ENCODE results near the gene ARHGDIA.
A peak's percentile ranks its signal among the peaks of the same experiment; 100 is the strongest.
"Not testable (repeated sequence)": the region's sequence is repeated elsewhere in the genome, so short reads cannot be mapped to it uniquely, and the experiment has no call there.

Gene ARHGDIA

GRCh38 chr17:81842725-81843504 lies 28.2 kb downstream of the ARHGDIA start:
- no peaks in the 10 kb centered on the region for H3K27me3 ChIP-seq (ENCODE audit: control insufficient read depth in 1 of 2, insufficient read depth in 2 of 2, low read length in 2 of 2)
- no peak overlapping the region for H3K9ac ChIP-seq (ENCODE audit: low read length)
- H3K36me3 ChIP-seq (ENCODE audit: insufficient read depth, low read length) = peaks cover 51% of the 10 kb centered on the region
- no peak overlapping the region for H3K27ac ChIP-seq (ENCODE audit: low read depth, low read length)
- H3K4me3 ChIP-seq (ENCODE audit: low read depth in 1 of 2, low read length in 2 of 2) = no peak overlapping the region
- H3K9me3 ChIP-seq (ENCODE audit: low read length) = no peaks in the 10 kb centered on the region
- no peaks in the 10 kb centered on the region for H3K4me1 ChIP-seq (ENCODE audit: insufficient read depth, low read length)

- H3K9me3 ChIP-seq (ENCODE audit: low read length) = no peaks in the 10 kb centered on the region
- no peaks in the 10 kb centered on the region for H3K27me3 ChIP-seq (ENCODE audit: control insufficient read depth in 1 of 2, insufficient read depth in 2 of 2, low read length in 2 of 2)
- H3K9ac ChIP-seq (ENCODE audit: low read length) = no peak overlapping the region
- peaks cover 50% of the 10 kb centered on the region for H3K36me3 ChIP-seq (ENCODE audit: insufficient read depth, low read length)
- no peaks in the 10 kb centered on the region for H3K4me1 ChIP-seq (ENCODE audit: insufficient read depth, low read length)
- H3K4me3 ChIP-seq (ENCODE audit: low read depth in 1 of 2, low read length in 2 of 2) = no peak overlapping the region
- no peak overlapping the region for H3K27ac ChIP-seq (ENCODE audit: low read depth, low read length)
Measured at GRCh38 chr17:81842378-81842724, 28.8 kb downstream of the ARHGDIA start.

GRCh38 chr17:81841866-81842265 lies 29.3 kb downstream of the ARHGDIA start:
- no peak overlapping the region for H3K4me3 ChIP-seq (ENCODE audit: low read depth in 1 of 2, low read length in 2 of 2)
- no peaks in the 10 kb centered on the region for H3K4me1 ChIP-seq (ENCODE audit: insufficient read depth, low read length)
- H3K36me3 ChIP-seq (ENCODE audit: insufficient read depth, low read length) = peaks cover 45% of the 10 kb centered on the region

GRCh38 chr17:81840826-81841778 lies 30.0 kb downstream of the ARHGDIA start:
- H3K9me3 ChIP-seq (ENCODE audit: low read length) = no peaks in the 10 kb centered on the region
- no peaks in the 10 kb centered on the region for H3K4me1 ChIP-seq (ENCODE audit: insufficient read depth, low read length)
- H3K4me3 ChIP-seq (ENCODE audit: low read depth in 1 of 2, low read length in 2 of 2) = no peak overlapping the region
- H3K9ac ChIP-seq (ENCODE audit: low read length) = no peak overlapping the region
- peaks cover 37% of the 10 kb centered on the region for H3K36me3 ChIP-seq (ENCODE audit: insufficient read depth, low read length)
- no peak overlapping the region for H3K27ac ChIP-seq (ENCODE audit: low read depth, low read length)
- H3K27me3 ChIP-seq (ENCODE audit: control insufficient read depth in 1 of 2, insufficient read depth in 2 of 2, low read length in 2 of 2) = no peaks in the 10 kb centered on the region

More at GRCh38 chr17:81841866-81842265, 29.3 kb downstream of the ARHGDIA start:
- no peaks in the 10 kb centered on the region for H3K27me3 ChIP-seq (ENCODE audit: control insufficient read depth in 1 of 2, insufficient read depth in 2 of 2, low read length in 2 of 2)
- H3K27ac ChIP-seq (ENCODE audit: low read depth, low read length) = no peak overlapping the region
- no peaks in the 10 kb centered on the region for H3K9me3 ChIP-seq (ENCODE audit: low read length)
- H3K9ac ChIP-seq (ENCODE audit: low read length) = no peak overlapping the region

GRCh38 chr17:81840059-81840458 lies 31.1 kb downstream of the ARHGDIA start:
- not testable (repeated sequence) for H3K4me3 ChIP-seq (ENCODE audit: low read depth in 1 of 2, low read length in 2 of 2); H3K27ac ChIP-seq (ENCODE audit: low read depth, low read length); H3K9me3 ChIP-seq (ENCODE audit: low read length); H3K9ac ChIP-seq (ENCODE audit: low read length); H3K4me1 ChIP-seq (ENCODE audit: insufficient read depth, low read length); H3K27me3 ChIP-seq (ENCODE audit: control insufficient read depth in 1 of 2, insufficient read depth in 2 of 2, low read length in 2 of 2)
- H3K36me3 ChIP-seq (ENCODE audit: insufficient read depth, low read length) = peaks cover 27% of the 10 kb centered on the region

- Histone ChIP-seq H3K4me3 (ENCODE audit: low read depth in 1 of 2, low read length in 2 of 2) (no peak overlapping the region), H3K4me1 (ENCODE audit: insufficient read depth, low read length) (no peaks in the 10 kb centered on the region), H3K36me3 (ENCODE audit: insufficient read depth, low read length) (peaks cover 19% of the 10 kb centered on the region), H3K9me3 (ENCODE audit: low read length) (no peaks in the 10 kb centered on the region), H3K27me3 (ENCODE audit: control insufficient read depth in 1 of 2, insufficient read depth in 2 of 2, low read length in 2 of 2) (no peaks in the 10 kb centered on the region), H3K27ac (ENCODE audit: low read depth, low read length) (no peak overlapping the region), H3K9ac (ENCODE audit: low read length) (no peak overlapping the region)
Measured at GRCh38 chr17:81839301-81839700, 31.8 kb downstream of the ARHGDIA start.

GRCh38 chr17:81838753-81839255 lies 32.3 kb downstream of the ARHGDIA start:
- H3K4me1 ChIP-seq (ENCODE audit: insufficient read depth, low read length) = peaks cover 4% of the 10 kb centered on the region
- no peak overlapping the region for H3K27ac ChIP-seq (ENCODE audit: low read depth, low read length)
- no peaks in the 10 kb centered on the region for H3K9me3 ChIP-seq (ENCODE audit: low read length)
- H3K36me3 ChIP-seq (ENCODE audit: insufficient read depth, low read length) = peaks cover 15% of the 10 kb centered on the region
- no peak overlapping the region for H3K9ac ChIP-seq (ENCODE audit: low read length)
- no peak overlapping the region for H3K4me3 ChIP-seq (ENCODE audit: low read depth in 1 of 2, low read length in 2 of 2)
- no peaks in the 10 kb centered on the region for H3K27me3 ChIP-seq (ENCODE audit: control insufficient read depth in 1 of 2, insufficient read depth in 2 of 2, low read length in 2 of 2)

- no peak overlapping the region for H3K27ac ChIP-seq (ENCODE audit: low read depth, low read length)
- peaks cover 7% of the 10 kb centered on the region for H3K4me1 ChIP-seq (ENCODE audit: insufficient read depth, low read length)
- H3K9ac ChIP-seq (ENCODE audit: low read length) = no peak overlapping the region
- H3K9me3 ChIP-seq (ENCODE audit: low read length) = no peaks in the 10 kb centered on the region
- H3K4me3 ChIP-seq (ENCODE audit: low read depth in 1 of 2, low read length in 2 of 2) = no peak overlapping the region
- no peaks in the 10 kb centered on the region for H3K27me3 ChIP-seq (ENCODE audit: control insufficient read depth in 1 of 2, insufficient read depth in 2 of 2, low read length in 2 of 2)
- peaks cover 6% of the 10 kb centered on the region for H3K36me3 ChIP-seq (ENCODE audit: insufficient read depth, low read length)
Measured at GRCh38 chr17:81837641-81838040, 33.5 kb downstream of the ARHGDIA start.

GRCh38 chr17:81834831-81835267 lies 36.3 kb downstream of the ARHGDIA start, which contains the start of gene PPP1R27:
Gene PPP1R27 (minus strand): TSS chr17:81835050. CDS start chr17:81834953, 97 bp downstream.
- peak within 1 kb of the TSS; percentile 65 for H3K9ac ChIP-seq (ENCODE audit: low read length)
- H3K4me1 ChIP-seq (ENCODE audit: insufficient read depth, low read length) = peaks cover 19% of the 10 kb centered on the region
- H3K27me3 ChIP-seq (ENCODE audit: control insufficient read depth in 1 of 2, insufficient read depth in 2 of 2, low read length in 2 of 2) = no peaks in the 10 kb centered on the region
- H3K36me3 ChIP-seq (ENCODE audit: insufficient read depth, low read length) = no peaks in the 10 kb centered on the region
- H3K4me3 ChIP-seq (ENCODE audit: low read depth in 1 of 2, low read length in 2 of 2) = peak within 1 kb of the TSS in 1 of 2 donors; percentile 87
- H3K9me3 ChIP-seq (ENCODE audit: low read length) = no peaks in the 10 kb centered on the region
- peak within 1 kb of the TSS; percentile 92 for H3K27ac ChIP-seq (ENCODE audit: low read depth, low read length)

GRCh38 chr17:81833921-81834830 lies 37.0 kb downstream of the ARHGDIA start:
- peaks cover 19% of the 10 kb centered on the region for H3K4me1 ChIP-seq (ENCODE audit: insufficient read depth, low read length)

More at GRCh38 chr17:81833921-81834830, 37.0 kb downstream of the ARHGDIA start:
- Histone ChIP-seq H3K36me3 (ENCODE audit: insufficient read depth, low read length) (no peaks in the 10 kb centered on the region), H3K27me3 (ENCODE audit: control insufficient read depth in 1 of 2, insufficient read depth in 2 of 2, low read length in 2 of 2) (no peaks in the 10 kb centered on the region), H3K27ac (ENCODE audit: low read depth, low read length) (peak overlapping the region; percentile 92), H3K9ac (ENCODE audit: low read length) (peak overlapping the region; percentile 65), H3K9me3 (ENCODE audit: low read length) (no peaks in the 10 kb centered on the region), H3K4me3 (ENCODE audit: low read depth in 1 of 2, low read length in 2 of 2) (peak overlapping the region; percentile 49 to 87)

Measured in muscle layer of colon (tissue), 2 donors.